Measurements from ENCODE around the gene SPINK9.

SPINK9 gene

GRCh38 chr5:148368299-148368698, 32.9 kb downstream of the SPINK9 start:
- DNase-seq (ENCODE audit: low spot score) = no peak

GRCh38 chr5:148372166-148372725, 36.9 kb downstream of the SPINK9 start:
- DNase-seq (ENCODE audit: low spot score) = no peak

GRCh38 chr5:148372893-148373292, 37.5 kb downstream of the SPINK9 start:
- no peak for DNase-seq (ENCODE audit: low spot score)

GRCh38 chr5:148374690-148375360, 39.5 kb downstream of the SPINK9 start:
- peak; percentile 68 for DNase-seq (ENCODE audit: low spot score)

- DNase-seq (ENCODE audit: low spot score) = no peak
Observed at GRCh38 chr5:148376198-148376597, 40.8 kb downstream of the SPINK9 start.

- no peak for DNase-seq (ENCODE audit: low spot score)
Observed at GRCh38 chr5:148378670-148379069, 43.3 kb downstream of the SPINK9 start.

GRCh38 chr5:148379340-148379739, 44.0 kb downstream of the SPINK9 start:
- DNase-seq (ENCODE audit: low spot score) = no peak

GRCh38 chr5:148381906-148382305, 46.5 kb downstream of the SPINK9 start:
- no peak for DNase-seq (ENCODE audit: low spot score)

GRCh38 chr5:148382961-148383360, 47.6 kb downstream of the SPINK9 start:
- DNase-seq (ENCODE audit: low spot score) = peak; percentile 30

GRCh38 chr5:148383564-148384379, 48.4 kb downstream of the SPINK9 start, which contains the start of gene FBXO38:
TSS of gene FBXO38 (plus strand) at chr5:148383958. CDS start at chr5:148394777, 10,819 bp downstream.
- DNase-seq (ENCODE audit: low spot score) = peak; percentile 96

- DNase-seq (ENCODE audit: low spot score) = peak; percentile 39
Observed at GRCh38 chr5:148384380-148384737, 49.0 kb downstream of the SPINK9 start.

GRCh38 chr5:148385094-148385493, 49.7 kb downstream of the SPINK9 start:
- no peak for DNase-seq (ENCODE audit: low spot score)

GRCh38 chr5:148386041-148386440, 50.7 kb downstream of the SPINK9 start:
- peak; percentile 17 for DNase-seq (ENCODE audit: low spot score)

- no peak for DNase-seq (ENCODE audit: low spot score)
Observed at GRCh38 chr5:148387325-148387724, 52.0 kb downstream of the SPINK9 start.

GRCh38 chr5:148388696-148389095, 53.3 kb downstream of the SPINK9 start:
- no peak for DNase-seq (ENCODE audit: low spot score)
